SK-N-SH treated with all-trans-retinoic acid at 6 μM for 48 hours (cell line): Measurements from ENCODE around the gene DENND1A.

Experiments used
- ATAC-seq: fragments of 200-7000 bp; cut with Tn5 transposase; 3 replicates; pipeline ENCODE4 v1.9.1; 2020; ENCODE audit warnings: mild to moderate bottlenecking, moderate library complexity
- GLIS3 ChIP-seq: fragments of 250-450 bp; sonication (Bioruptor Pico); IDR thresholded peaks from 2 replicates; pipeline ENCODE4 v1.5.0; 2020; ENCODE audit warnings: mild to moderate bottlenecking, moderate library complexity
- ISL1 ChIP-seq: fragments of 250-450 bp; sonication (Bioruptor Pico); IDR thresholded peaks from 2 replicates; pipeline ENCODE4 v2.1.2; 2022; ENCODE audit warnings: mild to moderate bottlenecking, moderate library complexity
- OSR1 ChIP-seq: fragments of 250-450 bp; sonication (Bioruptor Pico); IDR thresholded peaks from 2 replicates; pipeline ENCODE4 v1.8.0; 2022; ENCODE audit warnings: moderate library complexity, mild to moderate bottlenecking, inconsistent platforms
- POU6F1 ChIP-seq: fragments of 250-450 bp; sonication (Bioruptor Pico); IDR thresholded peaks from 2 replicates; pipeline ENCODE4 v1.8.0; 2021; ENCODE audit warnings: low read depth, mild to moderate bottlenecking, moderate library complexity, borderline replicate concordance
- RARB ChIP-seq: fragments of 250-450 bp; sonication (Bioruptor Pico); IDR thresholded peaks from 2 replicates; pipeline ENCODE4 v1.8.0; 2021; ENCODE audit warnings: mild to moderate bottlenecking, moderate library complexity
- SNAI2 ChIP-seq: fragments of 250-450 bp; sonication (Bioruptor Pico); IDR thresholded peaks from 2 replicates; pipeline ENCODE4 v1.5.0; 2020; ENCODE audit warnings: mild to moderate bottlenecking, moderate library complexity
- TCF4 ChIP-seq: fragments of 250-450 bp; sonication (Bioruptor Pico); IDR thresholded peaks from 2 replicates; pipeline ENCODE4 v1.8.0; 2021; ENCODE audit warnings: mild to moderate bottlenecking, moderate library complexity, borderline replicate concordance
- TSHZ2 ChIP-seq: fragments of 250-450 bp; sonication (Bioruptor Pico); IDR thresholded peaks from 2 replicates; pipeline ENCODE4 v1.5.0; 2020; ENCODE audit warnings: mild to moderate bottlenecking, moderate library complexity
- ZC3H10 ChIP-seq: fragments of 250-450 bp; sonication (Bioruptor Pico); IDR thresholded peaks from 2 replicates; pipeline ENCODE4 v1.5.1; 2021; ENCODE audit warnings: mild to moderate bottlenecking, moderate library complexity
- TF ChIP-seq, protein P1 (sequence below): fragments of 250-450 bp; sonication (Bioruptor Pico); IDR thresholded peaks from 2 replicates; pipeline ENCODE4 v1.8.0; 2020; ENCODE audit warnings: mild to moderate bottlenecking, moderate library complexity, borderline replicate concordance

DENND1A gene

DNA sequence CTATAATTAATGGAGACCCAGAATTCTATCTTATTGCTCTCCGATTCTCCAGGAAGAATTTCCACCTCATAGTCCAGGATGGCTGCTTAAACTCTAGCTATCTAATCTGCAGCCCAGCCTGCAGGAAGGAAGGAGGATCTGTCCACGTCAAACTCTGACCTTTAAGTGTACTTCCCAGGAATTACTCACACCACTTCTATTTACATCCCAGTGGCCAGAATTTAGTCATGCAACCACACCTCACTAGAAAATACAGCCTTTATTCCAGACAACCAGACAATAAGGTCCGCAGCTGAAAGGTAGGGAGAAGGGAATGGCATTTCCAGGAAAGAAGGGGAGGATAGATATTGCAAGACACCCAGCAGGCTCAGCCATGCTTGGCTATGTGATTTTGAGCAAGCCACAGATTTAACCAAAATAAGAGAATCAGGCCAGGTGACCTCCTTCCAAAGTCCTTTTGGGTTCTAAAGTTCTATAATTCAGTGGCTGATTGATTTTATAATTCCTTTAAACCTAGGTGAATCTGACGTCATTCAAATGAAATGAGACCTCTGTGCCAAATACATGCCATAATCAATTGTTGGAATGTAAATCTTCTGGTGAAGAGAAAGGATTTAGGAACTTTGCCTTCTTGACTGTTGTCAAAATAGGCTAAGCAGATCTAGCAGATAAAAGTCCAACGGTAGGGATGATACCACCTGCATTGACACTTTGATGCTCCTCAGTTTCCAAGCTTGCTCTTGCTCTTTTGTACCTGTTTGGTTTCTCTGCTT is 3.7 kb upstream of the DENND1A start:
- no peak for TF ChIP-seq TSHZ2 (CRISPR knock-in tag)
- TF ChIP-seq SNAI2 (CRISPR knock-in tag): no peak
- TF ChIP-seq ZC3H10 (CRISPR knock-in tag): no peak
- TF ChIP-seq TCF4: no peak
- TF ChIP-seq RARB (CRISPR knock-in tag): no peak
- ATAC-seq: no peak

GRCh38 chr9:123929177-123929869 is 603 bp downstream of the DENND1A start:
- no peak for TF ChIP-seq RARB (CRISPR knock-in tag)
- TF ChIP-seq, protein P1, sequence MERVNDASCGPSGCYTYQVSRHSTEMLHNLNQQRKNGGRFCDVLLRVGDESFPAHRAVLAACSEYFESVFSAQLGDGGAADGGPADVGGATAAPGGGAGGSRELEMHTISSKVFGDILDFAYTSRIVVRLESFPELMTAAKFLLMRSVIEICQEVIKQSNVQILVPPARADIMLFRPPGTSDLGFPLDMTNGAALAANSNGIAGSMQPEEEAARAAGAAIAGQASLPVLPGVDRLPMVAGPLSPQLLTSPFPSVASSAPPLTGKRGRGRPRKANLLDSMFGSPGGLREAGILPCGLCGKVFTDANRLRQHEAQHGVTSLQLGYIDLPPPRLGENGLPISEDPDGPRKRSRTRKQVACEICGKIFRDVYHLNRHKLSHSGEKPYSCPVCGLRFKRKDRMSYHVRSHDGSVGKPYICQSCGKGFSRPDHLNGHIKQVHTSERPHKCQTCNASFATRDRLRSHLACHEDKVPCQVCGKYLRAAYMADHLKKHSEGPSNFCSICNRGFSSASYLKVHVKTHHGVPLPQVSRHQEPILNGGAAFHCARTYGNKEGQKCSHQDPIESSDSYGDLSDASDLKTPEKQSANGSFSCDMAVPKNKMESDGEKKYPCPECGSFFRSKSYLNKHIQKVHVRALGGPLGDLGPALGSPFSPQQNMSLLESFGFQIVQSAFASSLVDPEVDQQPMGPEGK (CRISPR knock-in tag): 0 out of 2 replicates have a peak, but pooled peaks have one; percentile 54
- TF ChIP-seq, all 23 proteins: peak for 1
- peak; percentile 8 for ATAC-seq

- peak; percentile 65 for ATAC-seq
- TF ChIP-seq TCF4: 0 out of 2 replicates have a peak, but pooled peaks have one; percentile 19
- TF ChIP-seq POU6F1 (CRISPR knock-in tag): no peak
- no peak for TF ChIP-seq SNAI2 (CRISPR knock-in tag)
- TF ChIP-seq, protein P1 (CRISPR knock-in tag): no peak
- TF ChIP-seq TSHZ2 (CRISPR knock-in tag): no peak
Measured at GRCh38 chr9:123928533-123929176, 1.3 kb downstream of the DENND1A start.

DNA sequence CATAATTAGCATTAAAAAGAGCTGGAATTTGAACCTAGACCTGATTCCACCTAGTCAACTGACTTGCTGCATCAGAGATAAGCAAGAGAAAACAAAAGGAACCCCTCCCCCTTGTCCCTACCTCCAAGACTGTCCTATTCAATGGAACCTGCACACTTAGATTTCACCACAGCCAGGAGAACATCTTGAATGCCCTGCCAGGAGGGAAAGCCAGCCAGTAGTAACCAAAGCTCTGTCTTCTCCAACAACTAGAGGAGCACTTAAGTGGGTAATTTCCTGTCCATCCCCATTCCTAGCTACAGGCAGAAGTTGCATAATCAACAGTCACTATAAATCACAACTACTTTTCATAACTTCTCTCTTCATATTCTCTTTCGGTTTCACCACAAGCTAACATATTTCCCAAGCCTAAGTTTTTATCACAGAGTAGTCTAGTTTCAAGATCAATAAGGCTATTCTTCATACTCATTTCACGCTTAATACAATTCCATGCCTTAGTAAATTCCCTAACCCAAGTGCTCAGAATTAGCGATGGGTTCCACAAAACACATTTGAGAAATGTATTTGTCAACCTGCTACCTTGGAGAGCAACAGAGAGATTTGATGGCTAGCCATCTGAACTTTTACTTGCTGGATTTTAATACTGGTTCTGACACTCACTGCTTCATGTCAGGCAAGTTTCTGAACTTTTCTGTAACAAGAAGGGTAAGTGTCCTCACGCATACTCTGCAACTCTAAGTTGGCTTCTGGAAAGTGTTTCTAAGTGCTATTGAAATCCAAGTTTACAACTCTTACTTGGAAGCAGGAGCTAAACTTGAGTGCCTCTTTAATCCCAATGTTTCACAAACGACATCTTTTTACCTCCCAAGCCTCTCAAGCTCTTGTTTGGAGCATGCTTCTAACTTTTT is 2.0 kb downstream of the DENND1A start:
- no peak for ATAC-seq
- TF ChIP-seq ISL1 (CRISPR knock-in tag) (0 out of 2 replicates have a peak, but pooled peaks have one; percentile 8), GLIS3 (CRISPR knock-in tag) (no peak), OSR1 (CRISPR knock-in tag) (no peak)
